Cardiac fibroblast (primary cell): Measurements from ENCODE around the gene BCL3.
A peak's percentile ranks its signal among the peaks of the same experiment; 100 is the strongest.

ENCODE experiments used
- DNase-seq, 2 donors: peaks; one replicate each; pipeline versions ENCODE4 v3.0.0 to v3.0.0-alpha.2; 2010; ENCODE audit warnings: low read depth in 2 of 2
- H3K4me3 ChIP-seq, 2 donors: replicated peaks in 1 of 2; 1 replicate in 1 of 2; 2 replicates in 1 of 2; pipeline ENCODE4 v1.5.1; 2011; ENCODE audit warnings: low read depth in 2 of 2, low read length in 2 of 2, mild to moderate bottlenecking in 2 of 2, moderate library complexity in 1 of 2
- TF ChIP-seq, protein P1 (sequence below): IDR thresholded peaks from one replicate; pipeline ENCODE4 v1.5.1; 2011; ENCODE audit warnings: low read depth, mild to moderate bottlenecking, low read length, inconsistent platforms

The BCL3 gene

DNA sequence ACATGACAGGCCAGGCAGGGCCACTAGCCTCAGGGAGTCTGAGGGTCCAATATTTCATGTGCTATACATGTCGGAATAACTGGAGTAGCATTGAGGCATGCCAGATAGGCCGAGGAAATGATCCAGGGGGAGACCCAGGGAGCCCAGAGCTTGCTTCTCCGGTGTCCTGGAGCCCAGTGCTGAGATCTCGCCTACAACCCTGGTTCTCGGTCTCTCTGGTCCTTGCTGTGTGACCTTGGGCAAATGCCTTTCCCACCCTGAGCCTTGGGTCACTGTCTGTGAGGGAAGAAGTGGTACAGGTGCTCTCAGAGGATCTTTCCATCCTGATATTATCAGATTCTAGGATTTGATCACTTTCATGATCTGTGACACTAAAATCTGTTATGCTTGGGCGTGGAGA, 40.5 kb downstream of the BCL3 start:
- DNase-seq: no peak
- no peak overlapping the region for H3K4me3 ChIP-seq
- TF ChIP-seq, protein P1, sequence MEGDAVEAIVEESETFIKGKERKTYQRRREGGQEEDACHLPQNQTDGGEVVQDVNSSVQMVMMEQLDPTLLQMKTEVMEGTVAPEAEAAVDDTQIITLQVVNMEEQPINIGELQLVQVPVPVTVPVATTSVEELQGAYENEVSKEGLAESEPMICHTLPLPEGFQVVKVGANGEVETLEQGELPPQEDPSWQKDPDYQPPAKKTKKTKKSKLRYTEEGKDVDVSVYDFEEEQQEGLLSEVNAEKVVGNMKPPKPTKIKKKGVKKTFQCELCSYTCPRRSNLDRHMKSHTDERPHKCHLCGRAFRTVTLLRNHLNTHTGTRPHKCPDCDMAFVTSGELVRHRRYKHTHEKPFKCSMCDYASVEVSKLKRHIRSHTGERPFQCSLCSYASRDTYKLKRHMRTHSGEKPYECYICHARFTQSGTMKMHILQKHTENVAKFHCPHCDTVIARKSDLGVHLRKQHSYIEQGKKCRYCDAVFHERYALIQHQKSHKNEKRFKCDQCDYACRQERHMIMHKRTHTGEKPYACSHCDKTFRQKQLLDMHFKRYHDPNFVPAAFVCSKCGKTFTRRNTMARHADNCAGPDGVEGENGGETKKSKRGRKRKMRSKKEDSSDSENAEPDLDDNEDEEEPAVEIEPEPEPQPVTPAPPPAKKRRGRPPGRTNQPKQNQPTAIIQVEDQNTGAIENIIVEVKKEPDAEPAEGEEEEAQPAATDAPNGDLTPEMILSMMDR: no peak

DNA sequence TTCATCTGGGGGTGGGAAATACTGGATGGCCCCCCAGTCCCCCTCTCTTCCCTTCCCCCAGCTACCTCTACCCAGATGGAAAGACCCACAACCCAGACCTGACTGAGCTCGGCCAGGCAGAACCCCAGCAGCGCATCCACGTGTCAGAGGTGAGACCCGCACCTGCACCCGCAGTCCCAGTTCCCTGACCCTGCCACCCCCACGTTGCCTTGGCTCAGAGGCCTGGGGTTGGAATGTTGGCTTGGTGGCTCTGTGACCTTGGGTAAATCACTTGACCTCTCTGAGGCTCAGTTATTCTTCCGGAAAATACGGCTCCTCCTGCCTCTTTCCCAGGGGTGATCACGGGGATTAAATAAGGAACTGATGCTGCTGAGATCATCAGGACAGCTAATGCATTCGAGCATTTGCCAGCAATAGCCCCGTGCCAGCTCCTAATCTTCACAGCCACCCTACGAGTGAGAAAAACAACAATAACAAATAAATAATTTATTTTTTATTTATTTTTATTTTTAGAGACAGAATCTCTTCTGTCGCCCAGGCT, 41.5 kb downstream of the BCL3 start:
- no peak for DNase-seq
- TF ChIP-seq, protein P1: no peak
- H3K4me3 ChIP-seq: no peak overlapping the region

DNA sequence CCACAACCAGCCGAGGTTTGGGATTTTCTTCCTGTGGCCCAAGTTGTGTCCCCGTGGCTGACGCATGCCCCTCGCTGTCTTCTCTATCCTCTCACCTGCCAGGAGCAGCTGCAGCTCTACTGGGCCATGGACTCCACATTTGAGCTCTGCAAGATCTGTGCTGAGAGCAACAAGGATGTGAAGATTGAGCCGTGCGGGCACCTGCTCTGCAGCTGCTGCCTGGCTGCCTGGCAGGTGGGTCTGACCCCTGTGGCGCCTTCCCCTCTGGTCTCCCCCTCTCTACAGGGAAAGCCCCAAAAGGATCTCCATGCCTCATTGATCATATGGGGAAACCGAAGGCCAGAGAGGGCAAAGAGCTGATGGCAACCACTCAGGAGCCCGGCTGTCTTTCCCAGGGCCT, 43.8 kb downstream of the BCL3 start:
- H3K4me3 ChIP-seq: no peak overlapping the region
- no peak for DNase-seq
- TF ChIP-seq, protein P1: no peak

DNA sequence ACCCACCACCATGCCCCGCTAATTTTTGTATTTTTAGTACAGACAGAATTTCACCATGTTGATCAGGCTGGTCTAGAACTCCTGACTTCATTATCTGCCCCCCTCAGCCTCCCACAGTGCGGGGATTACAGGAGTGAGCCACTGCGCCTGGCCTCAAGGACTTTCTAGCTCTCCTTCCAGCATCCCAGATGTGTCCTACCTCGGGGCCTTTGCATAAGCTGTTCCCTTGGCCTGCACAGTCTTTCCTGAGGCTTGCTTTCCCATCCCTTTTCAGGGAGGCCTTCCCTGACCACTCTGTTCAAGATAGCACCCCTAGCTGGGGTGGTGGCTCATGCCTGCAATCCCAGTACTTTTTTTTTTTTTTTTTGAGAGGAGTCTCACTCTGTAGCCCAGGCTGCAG, 46.1 kb downstream of the BCL3 start:
- no peak overlapping the region for H3K4me3 ChIP-seq
- TF ChIP-seq, protein P1: no peak
- no peak for DNase-seq

DNA sequence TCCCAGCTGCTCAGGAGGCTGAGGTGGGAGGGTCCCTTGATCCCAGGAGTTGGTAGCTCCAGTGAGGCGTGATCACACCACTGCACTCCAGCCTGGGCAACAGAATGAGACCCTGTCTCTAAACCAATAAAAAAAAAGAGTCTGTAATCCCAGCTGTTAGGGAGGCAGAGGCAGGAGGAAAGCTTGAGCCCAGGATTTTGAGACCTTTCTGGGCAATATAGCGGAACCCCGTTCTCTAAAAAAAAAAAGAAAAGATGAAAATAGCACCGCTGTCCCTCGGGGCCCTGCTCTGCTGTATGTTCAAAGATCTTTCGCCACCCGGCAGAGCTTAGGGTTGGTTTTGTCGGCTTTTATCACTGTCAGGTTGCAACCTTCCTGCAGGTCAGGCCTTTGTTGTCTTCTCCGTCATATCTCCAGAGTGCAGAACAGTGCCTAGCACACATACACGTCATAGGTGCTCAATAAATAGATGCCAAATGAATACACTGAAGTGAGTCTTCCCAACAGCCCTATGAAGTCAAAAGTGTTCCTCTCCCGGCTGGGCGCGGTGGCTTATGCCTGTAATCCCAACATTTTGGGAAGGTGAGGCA, 47.0 kb downstream of the BCL3 start:
- TF ChIP-seq, protein P1: no peak
- no peak for DNase-seq
- H3K4me3 ChIP-seq: no peak overlapping the region

DNA sequence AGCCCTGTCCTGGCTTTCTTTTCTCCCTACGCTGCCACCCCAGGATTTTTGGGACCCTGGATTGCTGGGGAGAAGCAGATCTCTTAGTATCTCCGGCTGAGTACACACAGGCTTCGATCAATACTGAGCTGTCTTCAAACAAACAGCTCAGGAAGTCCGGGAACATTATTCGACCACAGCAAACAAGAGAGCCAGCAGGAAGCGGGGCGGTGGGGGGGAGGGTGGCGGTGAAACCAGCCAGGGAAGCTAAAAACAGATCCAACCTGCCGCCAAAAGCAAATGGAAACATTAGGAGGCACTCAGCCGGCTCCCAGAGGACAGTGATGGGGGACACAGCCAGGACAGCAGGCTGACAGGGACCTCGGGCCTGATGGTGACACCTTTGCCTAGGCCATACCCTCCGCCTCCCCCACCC, 48.2 kb downstream of the BCL3 start:
- DNase-seq: peak in 1 of 2 donors; percentile 39
- TF ChIP-seq, protein P1: no peak
- H3K4me3 ChIP-seq: no peak overlapping the region
